ENCODE results near the gene GARRE1. TPM values are rescaled to one million over a fixed set of nuclear protein-coding genes. Genes with fewer than 3 reads are reported as not detected.

The GARRE1 gene
- total and polyA plus RNA-seq, 2 of the 8 experiments (the other 6 are each of a cell fraction or from before 2014, with no cell fraction given), result 16.4 to 23.1 TPM

DNA sequence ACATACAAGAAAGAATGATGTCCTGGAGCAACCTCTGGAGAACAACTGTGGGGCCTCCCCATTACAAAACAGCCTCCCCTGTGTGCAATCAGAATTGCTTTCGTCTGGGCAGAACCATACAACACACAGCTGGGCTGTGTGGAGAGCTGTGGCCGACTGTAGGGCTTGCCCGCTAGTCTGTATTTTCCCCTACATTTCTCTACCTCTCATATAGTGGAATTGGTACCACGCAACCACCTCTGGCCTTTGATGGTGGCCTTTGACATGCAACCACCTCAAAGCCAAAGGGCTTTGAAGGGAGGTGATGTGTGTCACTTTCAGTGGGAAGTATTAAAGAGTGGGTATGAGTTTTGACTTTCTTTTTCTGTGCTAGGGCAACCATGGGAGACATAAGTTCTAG lies 34.0 kb downstream of the GARRE1 start (continued):
- TF ChIP-seq, protein P1, sequence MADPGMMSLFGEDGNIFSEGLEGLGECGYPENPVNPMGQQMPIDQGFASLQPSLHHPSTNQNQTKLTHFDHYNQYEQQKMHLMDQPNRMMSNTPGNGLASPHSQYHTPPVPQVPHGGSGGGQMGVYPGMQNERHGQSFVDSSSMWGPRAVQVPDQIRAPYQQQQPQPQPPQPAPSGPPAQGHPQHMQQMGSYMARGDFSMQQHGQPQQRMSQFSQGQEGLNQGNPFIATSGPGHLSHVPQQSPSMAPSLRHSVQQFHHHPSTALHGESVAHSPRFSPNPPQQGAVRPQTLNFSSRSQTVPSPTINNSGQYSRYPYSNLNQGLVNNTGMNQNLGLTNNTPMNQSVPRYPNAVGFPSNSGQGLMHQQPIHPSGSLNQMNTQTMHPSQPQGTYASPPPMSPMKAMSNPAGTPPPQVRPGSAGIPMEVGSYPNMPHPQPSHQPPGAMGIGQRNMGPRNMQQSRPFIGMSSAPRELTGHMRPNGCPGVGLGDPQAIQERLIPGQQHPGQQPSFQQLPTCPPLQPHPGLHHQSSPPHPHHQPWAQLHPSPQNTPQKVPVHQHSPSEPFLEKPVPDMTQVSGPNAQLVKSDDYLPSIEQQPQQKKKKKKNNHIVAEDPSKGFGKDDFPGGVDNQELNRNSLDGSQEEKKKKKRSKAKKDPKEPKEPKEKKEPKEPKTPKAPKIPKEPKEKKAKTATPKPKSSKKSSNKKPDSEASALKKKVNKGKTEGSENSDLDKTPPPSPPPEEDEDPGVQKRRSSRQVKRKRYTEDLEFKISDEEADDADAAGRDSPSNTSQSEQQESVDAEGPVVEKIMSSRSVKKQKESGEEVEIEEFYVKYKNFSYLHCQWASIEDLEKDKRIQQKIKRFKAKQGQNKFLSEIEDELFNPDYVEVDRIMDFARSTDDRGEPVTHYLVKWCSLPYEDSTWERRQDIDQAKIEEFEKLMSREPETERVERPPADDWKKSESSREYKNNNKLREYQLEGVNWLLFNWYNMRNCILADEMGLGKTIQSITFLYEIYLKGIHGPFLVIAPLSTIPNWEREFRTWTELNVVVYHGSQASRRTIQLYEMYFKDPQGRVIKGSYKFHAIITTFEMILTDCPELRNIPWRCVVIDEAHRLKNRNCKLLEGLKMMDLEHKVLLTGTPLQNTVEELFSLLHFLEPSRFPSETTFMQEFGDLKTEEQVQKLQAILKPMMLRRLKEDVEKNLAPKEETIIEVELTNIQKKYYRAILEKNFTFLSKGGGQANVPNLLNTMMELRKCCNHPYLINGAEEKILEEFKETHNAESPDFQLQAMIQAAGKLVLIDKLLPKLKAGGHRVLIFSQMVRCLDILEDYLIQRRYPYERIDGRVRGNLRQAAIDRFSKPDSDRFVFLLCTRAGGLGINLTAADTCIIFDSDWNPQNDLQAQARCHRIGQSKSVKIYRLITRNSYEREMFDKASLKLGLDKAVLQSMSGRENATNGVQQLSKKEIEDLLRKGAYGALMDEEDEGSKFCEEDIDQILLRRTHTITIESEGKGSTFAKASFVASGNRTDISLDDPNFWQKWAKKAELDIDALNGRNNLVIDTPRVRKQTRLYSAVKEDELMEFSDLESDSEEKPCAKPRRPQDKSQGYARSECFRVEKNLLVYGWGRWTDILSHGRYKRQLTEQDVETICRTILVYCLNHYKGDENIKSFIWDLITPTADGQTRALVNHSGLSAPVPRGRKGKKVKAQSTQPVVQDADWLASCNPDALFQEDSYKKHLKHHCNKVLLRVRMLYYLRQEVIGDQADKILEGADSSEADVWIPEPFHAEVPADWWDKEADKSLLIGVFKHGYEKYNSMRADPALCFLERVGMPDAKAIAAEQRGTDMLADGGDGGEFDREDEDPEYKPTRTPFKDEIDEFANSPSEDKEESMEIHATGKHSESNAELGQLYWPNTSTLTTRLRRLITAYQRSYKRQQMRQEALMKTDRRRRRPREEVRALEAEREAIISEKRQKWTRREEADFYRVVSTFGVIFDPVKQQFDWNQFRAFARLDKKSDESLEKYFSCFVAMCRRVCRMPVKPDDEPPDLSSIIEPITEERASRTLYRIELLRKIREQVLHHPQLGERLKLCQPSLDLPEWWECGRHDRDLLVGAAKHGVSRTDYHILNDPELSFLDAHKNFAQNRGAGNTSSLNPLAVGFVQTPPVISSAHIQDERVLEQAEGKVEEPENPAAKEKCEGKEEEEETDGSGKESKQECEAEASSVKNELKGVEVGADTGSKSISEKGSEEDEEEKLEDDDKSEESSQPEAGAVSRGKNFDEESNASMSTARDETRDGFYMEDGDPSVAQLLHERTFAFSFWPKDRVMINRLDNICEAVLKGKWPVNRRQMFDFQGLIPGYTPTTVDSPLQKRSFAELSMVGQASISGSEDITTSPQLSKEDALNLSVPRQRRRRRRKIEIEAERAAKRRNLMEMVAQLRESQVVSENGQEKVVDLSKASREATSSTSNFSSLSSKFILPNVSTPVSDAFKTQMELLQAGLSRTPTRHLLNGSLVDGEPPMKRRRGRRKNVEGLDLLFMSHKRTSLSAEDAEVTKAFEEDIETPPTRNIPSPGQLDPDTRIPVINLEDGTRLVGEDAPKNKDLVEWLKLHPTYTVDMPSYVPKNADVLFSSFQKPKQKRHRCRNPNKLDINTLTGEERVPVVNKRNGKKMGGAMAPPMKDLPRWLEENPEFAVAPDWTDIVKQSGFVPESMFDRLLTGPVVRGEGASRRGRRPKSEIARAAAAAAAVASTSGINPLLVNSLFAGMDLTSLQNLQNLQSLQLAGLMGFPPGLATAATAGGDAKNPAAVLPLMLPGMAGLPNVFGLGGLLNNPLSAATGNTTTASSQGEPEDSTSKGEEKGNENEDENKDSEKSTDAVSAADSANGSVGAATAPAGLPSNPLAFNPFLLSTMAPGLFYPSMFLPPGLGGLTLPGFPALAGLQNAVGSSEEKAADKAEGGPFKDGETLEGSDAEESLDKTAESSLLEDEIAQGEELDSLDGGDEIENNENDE (IDR thresholded peaks at IDR 0.05; ENCODE audit: insufficient replicate concordance, low read length), result no peak
- TF ChIP-seq ASH2L (IDR thresholded peaks at IDR 0.05; ENCODE audit: low read length), result no peak

All from H1 (cell line).